ENCODE data around the gene NRG3. TPM values are rescaled to one million over a fixed set of nuclear protein-coding genes. Genes with fewer than 3 reads are reported as not detected.

NRG3 gene
- total and polyA plus RNA-seq, 2 donors (not counting 1 experiment from before 2014, with no cell fraction given), result not detected

- no peaks in the 10 kb centered on the region for H3K79me2 ChIP-seq (ENCODE audit: control insufficient read depth, insufficient read depth, low read length)
- H3K4me1 ChIP-seq (ENCODE audit: control insufficient read depth, extremely low read depth, insufficient read depth, low read length), result no peaks in the 10 kb centered on the region
- no peaks in the 10 kb centered on the region for H3K36me3 ChIP-seq (ENCODE audit: control insufficient read depth, insufficient read depth, low read length)
- no peak overlapping the region for H3K4me2 ChIP-seq (ENCODE audit: extremely low read depth, insufficient read depth, low read length)
- no peaks in the 10 kb centered on the region for H4K20me1 ChIP-seq (ENCODE audit: control insufficient read depth, extremely low read depth, insufficient read depth, low read length)
- H2AFZ ChIP-seq (ENCODE audit: low read length), result no peak overlapping the region
- no peak overlapping the region for H3K4me3 ChIP-seq (replicated peaks in 1 of 4; ENCODE audit: control extremely low read depth in 1 of 4, insufficient read depth in 1 of 4, low read depth in 3 of 4, low read length in 4 of 4)
- H3K9me3 ChIP-seq (ENCODE audit: control insufficient read depth, insufficient read depth, low read depth, low read length), result no peaks in the 10 kb centered on the region
- no peak overlapping the region for H3K9ac ChIP-seq (ENCODE audit: insufficient read depth, low read length)
- DNase-seq (ENCODE audit: low read depth in 2 of 2), result no peak
- TF ChIP-seq CTCF (conservative IDR thresholded peaks at IDR 0.05 in 1 of 2, IDR thresholded peaks at IDR 0.05 in 1 of 2; ENCODE audit: low read depth in 1 of 2, low read length in 2 of 2), result no peak
- no peak for TF ChIP-seq EZH2 (IDR thresholded peaks at IDR 0.05; ENCODE audit: low read length, missing control alignments)
- no peaks in the 10 kb centered on the region for H3K27me3 ChIP-seq (ENCODE audit: control insufficient read depth, insufficient read depth, low read length)
- H3K27ac ChIP-seq (ENCODE audit: insufficient read depth, low read length), result no peak overlapping the region
Observed at GRCh38 chr10:82236084-82236731, 361.2 kb downstream of the NRG3 start.

- H3K27me3 ChIP-seq (ENCODE audit: control insufficient read depth, insufficient read depth, low read length), result no peaks in the 10 kb centered on the region
- H3K4me1 ChIP-seq (ENCODE audit: control insufficient read depth, extremely low read depth, insufficient read depth, low read length), result no peaks in the 10 kb centered on the region
- no peak for TF ChIP-seq CTCF (conservative IDR thresholded peaks at IDR 0.05 in 1 of 2, IDR thresholded peaks at IDR 0.05 in 1 of 2; ENCODE audit: low read depth in 1 of 2, low read length in 2 of 2)
- TF ChIP-seq EZH2 (IDR thresholded peaks at IDR 0.05; ENCODE audit: low read length, missing control alignments), result no peak
- no peaks in the 10 kb centered on the region for H3K9me3 ChIP-seq (ENCODE audit: control insufficient read depth, insufficient read depth, low read depth, low read length)
- H3K4me2 ChIP-seq (ENCODE audit: extremely low read depth, insufficient read depth, low read length), result no peak overlapping the region
- H3K9ac ChIP-seq (ENCODE audit: insufficient read depth, low read length), result no peak overlapping the region
- DNase-seq (ENCODE audit: low read depth in 2 of 2), result no peak
- H3K4me3 ChIP-seq (replicated peaks in 1 of 4; ENCODE audit: control extremely low read depth in 1 of 4, insufficient read depth in 1 of 4, low read depth in 3 of 4, low read length in 4 of 4), result no peak overlapping the region
- no peaks in the 10 kb centered on the region for H4K20me1 ChIP-seq (ENCODE audit: control insufficient read depth, extremely low read depth, insufficient read depth, low read length)
- H3K36me3 ChIP-seq (ENCODE audit: control insufficient read depth, insufficient read depth, low read length), result no peaks in the 10 kb centered on the region
- H3K27ac ChIP-seq (ENCODE audit: insufficient read depth, low read length), result no peak overlapping the region
- H2AFZ ChIP-seq (ENCODE audit: low read length), result no peak overlapping the region
- H3K79me2 ChIP-seq (ENCODE audit: control insufficient read depth, insufficient read depth, low read length), result no peaks in the 10 kb centered on the region
Observed at GRCh38 chr10:82238291-82238690, 363.3 kb downstream of the NRG3 start.

GRCh38 chr10:82240408-82240807 lies 365.4 kb downstream of the NRG3 start:
- no peaks in the 10 kb centered on the region for H3K27me3 ChIP-seq (ENCODE audit: control insufficient read depth, insufficient read depth, low read length)
- DNase-seq (ENCODE audit: low read depth in 2 of 2), result no peak
- no peaks in the 10 kb centered on the region for H3K36me3 ChIP-seq (ENCODE audit: control insufficient read depth, insufficient read depth, low read length)
- no peak for TF ChIP-seq CTCF (conservative IDR thresholded peaks at IDR 0.05 in 1 of 2, IDR thresholded peaks at IDR 0.05 in 1 of 2; ENCODE audit: low read depth in 1 of 2, low read length in 2 of 2)
- TF ChIP-seq EZH2 (IDR thresholded peaks at IDR 0.05; ENCODE audit: low read length, missing control alignments), result no peak
- no peaks in the 10 kb centered on the region for H3K4me1 ChIP-seq (ENCODE audit: control insufficient read depth, extremely low read depth, insufficient read depth, low read length)
- no peak overlapping the region for H2AFZ ChIP-seq (ENCODE audit: low read length)
- no peaks in the 10 kb centered on the region for H3K79me2 ChIP-seq (ENCODE audit: control insufficient read depth, insufficient read depth, low read length)
- no peak overlapping the region for H3K4me3 ChIP-seq (replicated peaks in 1 of 4; ENCODE audit: control extremely low read depth in 1 of 4, insufficient read depth in 1 of 4, low read depth in 3 of 4, low read length in 4 of 4)
- H3K9ac ChIP-seq (ENCODE audit: insufficient read depth, low read length), result no peak overlapping the region
- H3K9me3 ChIP-seq (ENCODE audit: control insufficient read depth, insufficient read depth, low read depth, low read length), result no peaks in the 10 kb centered on the region
- H4K20me1 ChIP-seq (ENCODE audit: control insufficient read depth, extremely low read depth, insufficient read depth, low read length), result no peaks in the 10 kb centered on the region
- no peak overlapping the region for H3K27ac ChIP-seq (ENCODE audit: insufficient read depth, low read length)
- H3K4me2 ChIP-seq (ENCODE audit: extremely low read depth, insufficient read depth, low read length), result no peak overlapping the region

All from fibroblast of lung (primary cell).